Measurements from ENCODE around the gene SLC7A14.

The SLC7A14 gene

DNA sequence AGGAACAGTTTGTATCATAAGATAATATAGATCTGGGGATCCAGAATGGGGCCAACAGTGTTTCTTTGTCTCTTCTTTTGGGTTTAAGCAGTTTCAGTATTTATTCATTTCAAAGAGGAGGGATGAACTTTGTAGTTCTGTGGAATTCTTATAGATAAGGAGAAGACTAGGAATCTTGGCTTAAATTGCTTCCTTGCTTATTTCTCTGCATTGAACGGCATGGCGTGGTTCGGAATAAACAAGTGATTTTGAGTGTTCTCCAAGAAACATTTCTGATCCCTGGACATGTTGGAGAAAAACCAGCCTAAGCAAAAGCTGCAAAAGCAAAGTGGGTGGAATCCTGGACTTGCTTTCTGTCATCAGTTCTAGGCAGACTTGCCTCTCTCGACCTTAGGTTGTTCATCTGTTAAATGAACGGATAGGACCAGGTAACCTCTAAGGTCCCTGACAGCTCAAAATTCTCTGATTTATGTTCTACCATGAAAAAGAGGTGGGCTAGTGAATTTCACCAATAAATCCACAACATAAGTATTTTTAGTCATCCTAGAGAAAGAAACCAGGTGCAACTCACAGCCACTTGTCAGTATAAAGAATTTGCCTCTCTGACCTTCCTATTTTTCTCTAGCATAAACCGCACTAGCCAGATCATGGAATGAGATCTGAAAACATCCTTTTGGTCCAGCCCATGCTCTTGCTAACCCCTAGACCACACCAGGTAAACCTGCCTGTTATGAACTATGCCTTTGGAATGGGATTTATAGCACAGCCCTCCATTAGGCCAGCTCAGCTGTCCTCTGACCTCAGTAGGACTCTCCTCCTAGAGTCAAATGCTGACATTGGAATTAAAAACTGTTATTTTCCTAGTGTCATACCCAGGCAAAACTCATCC lies 88.4 kb downstream of the SLC7A14 start:
- DNase-seq (ENCODE audit: low read depth, low spot score), result no peak

GRCh38 chr3:170496868-170497140 lies 89.1 kb downstream of the SLC7A14 start:
- no peak for DNase-seq (ENCODE audit: low read depth, low spot score)

GRCh38 chr3:170496026-170496867 lies 89.6 kb downstream of the SLC7A14 start:
- DNase-seq (ENCODE audit: low read depth, low spot score), result no peak

DNA sequence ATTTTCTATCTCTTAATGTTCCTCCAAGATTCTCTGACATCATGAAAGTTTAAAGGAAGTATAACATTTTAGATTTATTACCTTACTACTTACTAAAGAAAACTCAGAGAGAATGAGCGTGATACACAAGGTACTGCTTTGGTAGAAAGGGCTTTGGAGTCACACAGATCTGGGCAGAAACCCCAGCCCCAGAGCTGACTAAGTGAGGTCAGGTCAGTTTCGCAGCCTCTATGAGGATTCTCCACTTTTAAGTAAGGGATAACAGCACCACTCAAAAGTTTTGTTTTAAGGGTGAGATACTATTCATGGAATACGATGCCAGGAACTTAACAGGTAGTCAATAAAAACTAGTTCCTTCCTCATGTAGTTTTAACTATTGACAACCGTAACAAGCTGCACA lies 91.1 kb downstream of the SLC7A14 start:
- no peak for DNase-seq (ENCODE audit: low read depth, low spot score)

DNA sequence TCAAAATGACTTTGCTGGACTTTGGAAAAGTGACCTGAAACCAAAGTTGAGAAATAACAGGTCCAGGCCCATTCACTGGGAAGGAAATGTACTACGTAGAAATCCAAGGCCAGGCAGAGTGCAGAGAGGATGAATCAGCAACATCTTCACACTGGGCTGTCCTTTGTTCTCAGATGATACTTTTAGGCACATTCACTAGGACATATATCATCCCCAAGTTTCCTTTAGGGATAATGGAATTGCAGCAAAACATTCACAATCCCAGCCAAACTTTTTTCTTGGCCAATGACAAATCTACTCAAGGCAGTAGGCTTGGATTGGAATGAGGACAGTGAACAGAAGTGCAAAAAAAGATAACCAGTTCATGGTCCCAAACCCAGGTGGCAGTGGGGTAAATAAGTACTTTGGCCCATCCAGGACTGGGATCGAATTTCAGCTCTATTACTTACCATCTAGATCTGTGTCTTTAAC lies 92.1 kb downstream of the SLC7A14 start:
- no peak for DNase-seq (ENCODE audit: low read depth, low spot score)

DNA sequence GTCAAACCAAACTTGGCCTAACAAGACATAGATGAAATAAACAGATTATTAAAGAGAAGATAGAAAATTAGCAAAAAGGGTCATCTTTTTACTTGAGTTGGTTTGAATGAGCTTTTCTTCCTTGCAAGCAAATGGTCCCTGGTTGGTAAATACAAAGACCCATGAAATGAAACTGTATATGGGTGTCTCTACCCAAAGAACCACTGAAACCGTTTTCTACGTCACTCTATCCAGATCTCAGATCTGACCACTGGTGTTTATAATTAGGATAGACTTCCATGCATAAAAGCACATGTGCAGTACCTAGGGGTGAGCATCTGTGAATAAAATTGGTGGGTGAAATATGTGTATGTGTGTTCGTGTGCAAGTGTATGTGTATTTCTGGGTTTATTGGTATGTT lies 94.0 kb downstream of the SLC7A14 start:
- DNase-seq (ENCODE audit: low read depth, low spot score), result no peak

- no peak for DNase-seq (ENCODE audit: low read depth, low spot score)
Observed at GRCh38 chr3:170490828-170491560, 94.9 kb downstream of the SLC7A14 start.

- peak; percentile 42 for DNase-seq (ENCODE audit: low read depth, low spot score)
Observed at GRCh38 chr3:170488802-170489201, 97.1 kb downstream of the SLC7A14 start.

DNA sequence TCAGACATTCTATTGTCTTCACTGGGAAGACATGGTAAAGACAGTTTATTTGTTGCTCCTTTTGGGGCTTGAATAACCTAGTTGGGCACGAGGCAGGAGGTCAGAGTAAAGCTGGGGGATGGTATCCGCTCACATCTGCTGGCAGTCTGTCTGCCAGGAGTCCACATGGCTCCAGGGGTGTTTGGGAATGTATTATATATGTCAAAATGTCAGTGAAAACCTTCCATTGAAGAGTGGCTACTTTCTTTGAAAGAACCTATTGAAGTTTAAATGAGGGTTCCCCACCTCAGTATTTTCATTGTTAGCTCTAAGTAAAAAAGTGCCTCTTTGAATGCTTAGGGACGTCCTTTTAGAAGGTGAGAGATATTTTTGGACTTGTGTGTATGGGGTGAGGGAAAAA lies 98.8 kb downstream of the SLC7A14 start:
- no peak for DNase-seq (ENCODE audit: low read depth, low spot score)

DNA sequence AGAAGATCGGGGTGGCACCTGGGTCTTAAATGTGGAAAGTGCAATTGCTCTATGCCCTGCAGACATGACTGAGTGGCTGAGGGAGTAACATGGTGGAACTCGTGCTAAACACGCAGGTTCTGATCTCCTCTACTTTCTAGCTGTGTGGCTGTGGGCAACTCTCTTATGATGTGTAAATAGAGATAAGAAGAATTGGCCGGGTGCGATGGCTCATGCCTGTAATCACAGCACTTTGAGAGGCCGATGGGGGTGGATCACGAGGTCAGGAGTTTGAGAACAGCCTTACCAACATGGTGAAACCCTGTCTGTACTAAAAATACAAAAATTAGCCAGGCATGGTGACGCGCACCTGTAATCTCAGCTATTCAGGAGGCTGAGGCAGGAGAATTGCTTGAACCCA lies 99.5 kb downstream of the SLC7A14 start:
- DNase-seq (ENCODE audit: low read depth, low spot score), result no peak

DNA sequence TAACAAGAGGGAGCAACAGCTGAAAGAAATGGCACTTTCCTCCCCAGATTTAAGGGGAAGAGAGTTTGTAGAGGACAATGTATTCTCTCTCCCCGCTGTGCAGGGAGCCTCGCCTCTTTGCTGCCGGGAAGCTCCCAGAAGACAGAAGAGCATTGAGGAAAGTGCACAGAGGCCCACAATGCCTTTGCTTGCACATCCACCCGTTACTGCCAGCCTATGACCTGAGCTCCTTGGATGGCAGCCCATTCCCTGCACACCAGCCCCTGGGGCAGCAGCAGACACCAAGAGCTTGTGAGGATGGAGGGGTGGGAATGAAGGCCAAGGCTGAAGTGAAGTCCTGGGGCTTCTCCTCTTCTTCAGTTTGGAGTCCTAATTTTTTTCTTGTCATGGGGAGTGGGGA lies 100.2 kb downstream of the SLC7A14 start:
- no peak for DNase-seq (ENCODE audit: low read depth, low spot score)

GRCh38 chr3:170485294-170485693 lies 100.6 kb downstream of the SLC7A14 start:
- no peak for DNase-seq (ENCODE audit: low read depth, low spot score)

GRCh38 chr3:170484869-170485268 lies 101.0 kb downstream of the SLC7A14 start:
- no peak for DNase-seq (ENCODE audit: low read depth, low spot score)

DNA sequence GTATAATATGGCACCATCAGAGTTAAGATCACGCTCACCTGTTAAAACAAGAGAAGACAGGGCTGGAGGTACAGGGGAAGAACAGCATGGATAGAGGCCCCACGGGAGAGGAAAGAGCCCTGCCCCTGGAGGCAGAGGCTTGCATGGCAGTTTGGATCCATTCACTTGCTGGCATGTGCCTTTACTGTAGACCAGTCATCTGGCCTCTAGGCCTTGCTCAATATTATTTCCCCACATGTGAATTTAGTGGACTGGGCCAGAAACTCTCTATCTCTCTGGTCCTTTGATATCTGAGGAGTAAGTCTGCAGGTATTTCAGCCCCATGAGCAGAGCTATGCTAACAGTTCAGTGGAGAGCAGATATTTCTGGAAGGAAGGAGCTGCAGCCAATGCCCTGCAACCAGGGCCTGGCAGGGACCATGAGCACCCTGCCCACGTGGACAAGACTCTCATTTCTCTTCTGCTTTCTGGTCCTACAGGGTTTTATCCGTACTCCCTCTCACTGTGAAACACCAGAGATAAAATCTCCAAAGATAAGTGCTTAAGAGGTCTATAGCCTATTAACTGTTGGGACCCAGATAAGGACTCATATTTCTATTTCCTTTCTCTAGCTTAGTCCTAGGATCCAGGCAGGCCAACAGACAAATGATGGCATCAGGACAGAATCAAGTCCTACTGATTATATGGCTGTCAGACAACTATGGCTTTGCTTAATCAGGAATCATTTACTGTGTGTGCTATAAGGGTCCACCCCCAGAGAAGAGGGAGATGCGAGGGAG lies 102.2 kb downstream of the SLC7A14 start:
- DNase-seq (ENCODE audit: low read depth, low spot score), result no peak

- no peak for DNase-seq (ENCODE audit: low read depth, low spot score)
Observed at GRCh38 chr3:170482199-170482598, 103.7 kb downstream of the SLC7A14 start.

GRCh38 chr3:170480111-170480510 lies 105.8 kb downstream of the SLC7A14 start:
- no peak for DNase-seq (ENCODE audit: low read depth, low spot score)

DNA sequence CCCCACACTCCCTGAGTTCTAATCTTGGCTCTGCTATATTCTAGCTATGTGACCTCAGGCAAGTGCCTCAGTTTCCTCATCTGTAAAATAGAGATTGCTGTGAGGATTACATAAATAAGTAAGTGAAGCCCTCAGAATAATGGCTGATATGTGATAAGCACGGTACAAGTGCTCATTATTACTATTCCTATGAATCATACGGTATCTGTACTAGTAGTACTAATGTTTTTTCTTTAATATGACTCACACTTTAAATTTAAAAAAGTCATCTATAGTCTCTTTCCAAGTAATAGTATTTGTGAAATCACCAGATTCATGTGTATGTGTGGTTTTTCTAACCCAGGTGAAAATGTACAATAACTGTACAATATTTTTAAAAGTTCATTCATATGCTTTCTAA lies 108.5 kb downstream of the SLC7A14 start:
- DNase-seq (ENCODE audit: low read depth, low spot score), result no peak

DNA sequence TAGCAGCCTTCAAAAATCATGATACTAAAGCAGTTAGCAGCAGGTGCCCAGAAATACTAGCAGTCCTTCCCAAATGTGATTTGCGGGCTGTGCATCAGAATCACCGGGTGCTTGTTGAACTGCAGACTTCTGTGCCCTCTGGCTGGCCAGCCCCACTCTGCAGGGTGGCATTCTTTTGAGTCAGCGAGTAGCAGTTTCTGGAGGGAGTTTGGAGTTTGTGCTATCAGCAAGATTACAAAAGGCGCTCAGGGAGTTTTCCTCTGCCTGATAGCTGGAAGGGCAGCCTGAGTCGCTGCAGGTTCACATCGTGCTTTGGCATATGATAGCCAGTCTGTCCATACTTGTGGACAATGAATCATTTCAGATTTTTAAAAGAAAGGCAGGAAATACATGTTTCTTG lies 109.6 kb downstream of the SLC7A14 start:
- peak; percentile 23 for DNase-seq (ENCODE audit: low read depth, low spot score)

DNA sequence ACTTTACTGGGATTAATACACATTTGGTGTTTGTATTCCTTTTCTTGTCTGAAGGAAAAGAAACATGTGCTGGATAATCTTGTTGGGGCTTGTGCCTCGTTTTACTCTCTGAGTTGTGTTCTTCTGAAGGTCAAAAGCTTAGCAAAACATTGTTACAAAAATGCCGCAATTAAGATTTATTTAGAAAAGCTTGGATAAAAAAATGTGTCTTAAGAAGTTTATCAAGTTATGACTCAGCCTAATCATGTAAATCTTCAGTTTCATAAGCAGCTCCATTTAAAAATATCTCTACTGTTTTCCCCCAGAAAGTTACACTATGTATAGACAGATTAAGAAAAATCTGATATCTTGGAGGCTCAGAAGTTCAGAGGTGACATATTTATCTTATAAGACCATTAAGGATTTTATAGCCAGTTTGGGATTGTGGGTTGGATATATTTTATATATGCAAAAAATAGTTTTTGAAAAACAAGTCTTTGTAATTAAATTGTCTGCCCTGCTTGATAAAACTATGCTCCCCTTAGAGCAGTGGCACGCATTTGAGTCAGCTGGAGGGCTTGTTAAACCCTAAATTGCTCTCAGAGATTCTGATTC lies 110.7 kb downstream of the SLC7A14 start:
- no peak for DNase-seq (ENCODE audit: low read depth, low spot score)

DNA sequence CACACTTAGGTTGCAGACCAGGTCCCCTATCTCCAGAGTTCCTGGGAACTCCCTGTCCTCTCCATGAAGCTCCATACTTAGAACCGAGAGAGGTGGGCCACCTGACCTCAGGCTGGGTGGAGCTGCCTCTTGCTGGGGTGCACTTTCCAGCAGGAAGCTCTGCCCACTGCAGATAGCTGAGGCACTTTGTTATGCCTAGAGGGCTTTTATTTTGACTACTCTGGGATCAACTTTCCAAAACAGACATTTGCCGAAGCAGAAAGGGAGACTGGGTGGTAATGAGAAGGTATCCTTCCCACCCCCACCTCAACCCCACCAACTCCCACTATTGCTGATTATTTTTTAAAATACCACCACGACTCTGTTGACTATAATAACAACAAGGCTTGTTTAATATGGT lies 112.5 kb downstream of the SLC7A14 start:
- DNase-seq (ENCODE audit: low read depth, low spot score), result no peak

DNA sequence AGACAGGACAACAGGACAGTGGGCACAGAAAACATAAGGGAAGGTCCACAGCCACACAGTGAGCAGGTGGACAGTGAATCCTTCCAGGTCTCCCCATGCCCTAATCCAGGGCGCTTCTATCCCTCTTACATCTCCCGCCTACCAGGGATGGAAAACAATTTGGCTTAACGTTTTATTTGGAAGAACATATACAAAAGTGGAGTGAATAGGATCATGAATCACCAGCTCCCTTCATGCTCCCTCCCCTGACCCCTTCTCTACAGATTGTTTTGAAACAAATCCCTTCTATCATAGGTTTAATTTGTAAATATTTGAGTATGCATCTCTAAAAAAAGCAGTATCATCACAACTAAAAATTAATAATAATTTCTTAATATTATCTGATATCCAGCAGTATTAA lies 114.7 kb downstream of the SLC7A14 start:
- no peak for DNase-seq (ENCODE audit: low read depth, low spot score)
